HG02973 (cell line): ENCODE results near the gene ELMO1.
"Not testable (repeated sequence)": the region's sequence is repeated elsewhere in the genome, so short reads cannot be mapped to it uniquely, and the experiment has no call there.

Experiments
- ATAC-seq: cut with Tn5 transposase; IDR thresholded peaks from one replicate; pipeline ENCODE4 v1.9.1; 2021; ENCODE audit warnings: moderate library complexity; ENCODE audit not compliant: unreplicated experiment

Gene ELMO1

DNA sequence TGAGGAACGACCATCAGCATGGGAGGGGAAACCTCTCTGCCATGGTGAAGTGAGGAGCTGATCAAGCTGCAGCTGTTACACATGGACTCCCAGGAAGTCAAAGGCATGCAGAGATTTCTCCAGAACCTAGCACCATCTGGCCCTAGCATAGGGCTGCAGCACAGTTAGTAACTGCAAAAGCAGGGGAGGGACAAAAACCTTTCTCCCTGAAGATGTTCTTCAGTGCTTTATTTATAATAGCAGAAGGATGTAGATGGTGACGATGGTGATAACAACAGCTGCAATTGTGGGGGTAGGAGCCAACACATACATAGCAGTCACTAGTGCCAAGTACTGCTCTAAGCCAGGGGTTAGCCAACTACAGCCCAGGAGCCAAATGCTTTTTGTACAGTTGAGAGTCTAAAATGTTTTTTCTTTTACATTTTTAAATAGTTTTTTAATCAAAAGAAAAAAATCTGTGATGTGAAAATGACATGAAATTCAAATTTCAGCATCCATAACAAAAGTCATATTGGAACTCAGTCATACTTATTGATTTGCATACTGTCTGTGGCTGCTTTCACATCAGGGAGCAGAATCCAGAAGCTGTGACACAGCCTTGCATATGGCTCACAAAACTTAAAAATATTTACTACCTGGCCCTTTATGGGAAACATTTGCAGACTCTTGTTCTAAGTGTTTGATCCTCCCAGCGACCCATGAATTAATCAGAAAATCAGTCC is 299.5 kb downstream of the ELMO1 start:
- peak; percentile 66 for ATAC-seq

DNA sequence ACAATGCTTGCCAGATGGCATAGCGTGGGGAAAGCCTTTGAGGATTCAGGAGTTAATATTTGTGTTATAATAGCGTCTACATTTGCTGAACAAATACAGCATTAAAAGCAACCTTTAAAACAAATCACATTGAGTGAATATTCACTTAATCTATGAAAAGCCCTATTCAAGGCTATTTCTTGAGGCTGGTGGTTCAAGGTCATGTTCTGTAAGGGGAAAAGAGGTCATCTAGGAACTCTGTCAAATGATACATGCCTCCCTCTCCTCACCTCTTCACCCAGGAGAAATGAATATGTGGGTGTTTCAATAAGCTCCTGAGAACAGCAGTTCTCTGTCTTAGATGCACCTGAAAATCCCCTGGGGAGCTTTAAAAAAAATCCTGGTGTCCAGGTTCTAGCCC is 303.0 kb downstream of the ELMO1 start:
- ATAC-seq, result no peak

DNA sequence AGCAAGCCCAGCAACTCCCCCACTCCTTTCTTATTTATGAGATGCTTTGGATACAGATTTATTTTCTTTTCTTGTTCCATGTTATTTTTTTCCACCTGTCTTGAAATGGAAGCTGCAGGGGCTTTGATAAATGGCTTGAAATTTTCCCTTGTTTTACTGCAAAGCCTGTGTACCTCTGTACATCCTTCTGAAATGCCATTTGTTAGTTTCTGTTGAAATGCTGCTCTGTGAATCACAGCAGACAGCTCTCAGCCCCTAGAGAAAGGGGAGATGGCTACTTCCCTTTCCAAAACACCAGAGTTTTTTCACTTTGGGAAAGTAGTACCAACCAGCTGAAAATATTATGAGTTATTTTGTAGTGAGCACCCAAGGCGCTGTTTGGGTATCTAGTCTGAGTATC is 304.2 kb downstream of the ELMO1 start:
- no peak for ATAC-seq

DNA sequence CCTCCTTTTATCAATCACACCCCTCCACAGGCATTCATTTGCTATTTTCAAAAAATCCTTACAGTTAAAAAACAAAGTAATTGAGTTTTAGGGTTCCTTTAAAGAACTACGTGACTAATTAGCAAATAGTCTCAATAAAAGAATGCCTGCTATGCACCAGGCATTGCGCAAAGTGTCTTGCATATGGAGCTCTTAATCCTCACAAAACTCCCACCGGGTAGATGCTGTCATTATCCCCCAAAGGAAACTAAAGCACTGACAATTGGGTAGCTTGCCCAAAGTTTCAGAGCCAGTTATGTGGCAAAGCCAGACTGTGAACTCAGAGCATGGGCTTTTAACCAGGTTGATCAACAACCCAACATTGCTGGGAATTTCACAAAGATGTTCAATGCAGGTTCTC is 305.7 kb downstream of the ELMO1 start:
- no peak for ATAC-seq

DNA sequence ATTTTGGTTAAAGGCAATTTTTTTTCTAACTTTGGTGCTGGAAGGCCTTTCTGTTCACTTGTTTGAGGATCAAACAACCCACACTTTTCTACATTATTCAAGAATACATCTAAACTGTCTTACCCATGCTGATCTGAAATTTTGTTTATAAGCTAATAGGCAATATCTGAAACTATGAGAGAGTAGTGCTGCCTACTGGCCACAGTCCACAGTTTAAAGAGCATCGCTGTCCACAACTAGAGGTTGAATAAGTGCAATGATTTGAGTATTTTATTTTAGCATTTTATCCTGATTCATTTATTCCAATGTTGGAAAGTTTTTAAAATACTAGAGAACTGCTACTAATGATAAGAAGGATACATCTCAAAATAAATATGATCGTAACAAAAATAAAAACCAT is 306.9 kb downstream of the ELMO1 start:
- ATAC-seq, result no peak

DNA sequence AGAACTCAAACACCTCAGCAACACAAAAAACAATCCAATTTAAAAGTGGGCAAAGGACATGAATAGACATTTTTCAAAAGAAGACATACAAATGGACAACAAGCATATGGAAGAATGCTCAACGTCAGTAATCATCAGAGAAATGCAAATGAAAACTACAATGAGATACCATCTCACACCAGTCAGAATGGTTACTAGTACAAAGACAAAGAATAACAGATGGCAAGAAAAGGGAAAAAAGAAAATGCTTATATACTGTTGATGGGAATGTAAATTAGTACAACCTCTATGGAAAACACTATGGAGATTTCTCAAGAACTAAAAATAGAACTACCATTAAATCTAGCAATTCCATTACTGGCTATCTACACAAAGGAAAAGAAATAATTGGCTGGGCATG is 314.8 kb downstream of the ELMO1 start:
- ATAC-seq, result not testable (repeated sequence)

DNA sequence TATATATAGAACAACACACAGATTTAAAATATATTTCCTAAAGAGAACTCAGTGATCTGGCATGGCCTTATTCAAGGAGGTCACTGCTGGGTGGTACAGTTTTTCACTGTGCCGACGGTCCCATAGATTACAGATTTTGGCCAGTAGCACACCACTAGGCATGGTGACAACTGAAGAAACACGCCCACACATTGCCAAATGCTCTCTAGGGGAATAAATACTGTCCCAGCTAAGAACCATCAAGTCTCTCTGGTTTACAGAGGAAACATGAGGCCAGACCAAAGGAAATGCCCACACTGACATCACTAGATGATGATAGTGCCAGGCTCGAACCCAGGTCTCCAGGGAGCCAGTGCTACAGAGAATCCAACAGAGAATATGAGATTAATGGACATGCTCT is 316.8 kb downstream of the ELMO1 start:
- ATAC-seq, result no peak

DNA sequence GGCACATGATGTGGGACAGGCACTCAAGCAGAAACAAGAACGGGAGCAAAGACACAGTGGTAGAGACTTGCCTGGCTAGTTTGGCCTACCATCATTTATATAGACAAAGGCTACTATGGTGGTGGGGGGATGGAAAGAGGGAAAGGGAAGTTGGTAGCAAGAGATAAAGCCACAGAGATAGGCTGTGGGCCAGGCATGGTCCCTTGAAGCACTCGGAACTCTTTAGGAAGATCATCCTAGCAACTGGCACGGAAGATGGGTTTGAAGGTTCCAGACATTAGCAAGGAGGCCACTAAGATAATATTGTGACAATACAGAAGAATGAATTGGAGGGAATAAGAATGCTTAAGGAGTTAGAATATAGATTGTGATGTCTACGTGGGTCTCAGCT is 319.6 kb downstream of the ELMO1 start:
- ATAC-seq, result no peak

DNA sequence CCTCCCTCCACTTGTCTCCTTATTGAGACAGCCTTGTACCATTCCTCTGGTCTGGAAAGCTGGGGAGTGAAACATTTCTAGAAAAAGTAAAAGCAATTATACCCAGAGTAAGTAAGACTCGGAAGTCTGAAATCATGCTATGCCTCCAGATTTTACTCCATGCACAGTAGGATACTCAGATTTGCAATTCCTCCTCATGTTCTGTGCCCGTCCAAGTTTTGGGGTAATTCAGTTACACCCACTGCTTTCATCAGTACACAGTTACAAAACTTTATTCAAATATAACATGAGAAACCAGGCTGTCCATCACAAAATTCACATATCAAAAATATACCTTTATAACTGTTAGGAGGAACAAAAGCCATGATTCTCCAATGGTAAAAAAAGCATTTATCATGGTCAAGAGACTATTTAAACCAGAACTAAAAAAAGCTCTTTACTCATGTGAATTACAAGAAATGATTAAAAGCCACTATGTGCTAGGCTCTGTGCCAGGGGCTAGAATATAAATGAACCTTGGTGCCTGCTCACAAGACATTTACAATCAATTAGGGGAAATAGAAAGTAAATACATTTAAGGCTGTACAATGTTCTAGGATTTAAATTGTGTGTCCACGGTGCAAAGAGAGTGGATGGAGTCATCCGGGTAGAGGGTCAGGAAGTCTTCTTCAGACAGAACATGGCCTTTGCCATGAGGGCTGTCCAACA is 320.2 kb downstream of the ELMO1 start:
- ATAC-seq, result no peak

DNA sequence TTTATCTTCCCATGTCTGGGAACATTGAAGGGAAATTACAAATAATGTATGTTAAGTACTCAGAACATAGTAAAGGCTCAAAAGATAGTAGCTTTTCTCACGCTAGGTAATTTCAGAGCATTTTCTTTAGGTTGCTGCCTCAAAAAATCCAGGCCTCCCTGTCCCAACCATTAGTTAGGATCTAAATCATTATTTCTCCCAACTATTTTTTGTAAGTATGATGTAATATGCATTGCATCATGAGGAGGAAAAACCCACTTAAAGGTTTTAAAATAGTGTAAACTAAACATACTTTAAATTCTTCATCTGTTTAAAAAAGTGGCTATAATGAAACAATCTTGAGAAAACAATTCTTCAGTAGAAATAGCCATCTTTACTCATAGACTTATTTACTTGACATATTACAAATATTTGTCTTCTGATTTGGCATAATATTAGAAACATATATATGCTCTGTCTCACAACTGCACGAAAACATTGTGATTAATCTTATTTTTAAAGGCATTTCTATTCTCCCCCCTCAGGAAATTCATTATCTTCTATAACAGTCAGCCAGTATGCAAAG is 329.3 kb downstream of the ELMO1 start:
- no peak for ATAC-seq

DNA sequence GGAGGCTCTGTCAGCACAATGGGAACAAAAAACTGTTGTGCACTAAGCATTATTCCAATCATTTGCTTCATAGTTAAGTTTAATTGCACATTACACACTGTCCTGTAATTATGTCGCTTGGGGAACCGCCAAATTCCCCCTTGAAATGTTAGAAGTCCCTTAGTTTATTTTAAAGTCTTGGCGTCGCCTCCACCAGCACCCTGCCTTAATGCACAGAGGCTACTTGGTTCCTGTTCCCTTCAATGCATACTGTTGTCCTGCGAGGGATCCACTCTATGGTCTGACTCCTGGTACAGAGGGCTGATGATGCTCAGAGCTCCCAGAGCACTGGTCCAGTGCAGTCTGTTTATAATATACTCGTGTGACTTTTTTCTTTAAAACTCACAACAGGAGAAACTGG is 330.7 kb downstream of the ELMO1 start:
- ATAC-seq, result no peak

DNA sequence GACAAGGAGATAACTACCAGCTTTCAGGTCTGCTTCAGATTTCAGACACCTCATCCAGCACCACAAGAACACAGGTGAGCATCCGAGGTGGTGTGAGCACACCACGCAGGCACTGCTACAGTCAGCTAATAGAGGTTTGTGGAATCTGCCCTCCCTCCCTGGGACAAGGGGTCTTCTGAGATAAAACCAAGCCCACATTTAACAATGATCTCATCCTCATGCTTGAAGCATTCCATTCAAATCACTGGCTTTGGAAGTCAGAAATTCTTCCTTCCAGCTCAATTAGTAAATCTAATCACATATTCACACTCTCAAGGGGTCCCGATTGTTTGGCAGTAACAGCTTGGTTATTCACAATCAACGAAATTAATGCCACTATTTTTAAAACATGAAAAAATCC is 331.4 kb downstream of the ELMO1 start:
- ATAC-seq, result no peak

DNA sequence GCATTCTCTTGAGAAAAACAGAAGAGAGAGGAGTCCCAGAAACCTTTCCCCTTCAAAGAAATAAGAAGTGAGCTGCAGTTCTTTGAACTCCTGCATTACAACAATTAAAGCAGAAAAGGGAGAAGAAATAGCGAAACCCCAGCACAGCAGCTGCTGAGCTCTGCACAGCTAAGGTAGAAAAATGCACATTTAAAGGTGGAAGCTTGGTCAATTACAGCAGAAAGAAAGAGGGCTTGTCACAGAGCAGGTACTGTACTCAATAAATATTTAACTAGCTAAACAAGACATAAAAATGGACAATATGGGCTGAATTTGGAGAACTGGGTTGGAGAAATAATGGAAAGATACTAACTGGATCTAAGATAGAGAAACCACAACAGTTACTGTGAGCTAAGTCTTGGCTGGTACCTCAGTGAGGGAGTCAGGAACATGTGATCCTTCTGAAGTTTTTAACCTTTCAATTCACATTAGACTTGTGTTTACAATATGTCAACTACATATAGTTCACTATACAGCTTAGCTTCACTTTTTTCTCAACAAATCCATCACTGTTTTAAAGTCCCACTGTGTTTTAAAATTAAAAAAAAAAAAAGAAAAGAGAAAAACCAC is 332.5 kb downstream of the ELMO1 start:
- ATAC-seq, result no peak

DNA sequence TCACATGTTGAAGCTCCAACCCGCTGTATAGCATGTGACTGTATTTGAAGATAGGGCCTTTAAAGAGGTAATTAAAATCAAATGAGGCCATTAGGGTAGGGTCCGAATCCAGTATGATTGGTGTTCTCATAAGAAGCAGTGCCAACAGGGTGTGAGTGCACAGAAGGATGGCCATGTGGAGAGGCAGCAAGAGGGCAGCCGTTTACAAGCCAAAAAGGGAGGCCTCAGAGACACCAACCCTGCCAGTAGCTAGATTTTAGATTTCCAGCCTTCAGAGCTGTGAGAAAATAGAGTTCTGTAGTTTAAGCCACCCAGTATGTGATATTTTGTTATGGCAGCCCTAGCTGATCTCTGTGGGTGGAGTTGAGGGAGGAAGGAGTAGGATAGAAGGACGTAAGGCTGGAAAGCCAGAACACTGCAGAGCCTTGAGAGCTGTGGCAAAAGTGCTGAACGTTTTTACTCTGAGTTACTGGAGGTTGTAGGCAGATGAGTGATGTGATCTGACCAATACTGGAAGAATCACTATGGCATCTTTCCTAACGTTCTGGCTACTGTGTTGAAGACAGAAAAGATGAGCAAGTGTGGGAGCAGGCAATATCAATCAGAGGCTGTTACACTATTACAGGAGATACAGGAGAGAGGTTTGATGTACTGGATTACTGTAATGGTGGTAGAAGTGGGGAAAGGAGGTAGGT is 334.9 kb downstream of the ELMO1 start:
- no peak for ATAC-seq

DNA sequence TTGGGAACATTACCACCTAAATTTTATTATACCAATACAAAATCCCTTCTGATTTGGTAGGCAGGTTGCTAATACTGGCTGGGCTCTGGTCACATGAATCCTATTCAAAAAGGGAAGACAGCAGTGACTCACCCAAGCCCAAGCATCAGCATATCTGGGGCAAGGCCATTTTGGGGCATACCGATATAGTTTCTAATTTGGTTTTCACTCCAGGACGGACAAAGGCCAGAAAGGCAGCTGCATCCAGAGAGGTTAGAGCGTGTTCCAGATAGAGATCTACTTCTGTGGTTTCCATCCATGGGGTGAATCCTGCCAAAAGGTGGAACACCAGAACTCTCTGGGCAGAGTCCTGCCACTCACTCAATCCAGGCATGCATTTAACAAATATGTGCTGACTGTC is 335.8 kb downstream of the ELMO1 start:
- no peak for ATAC-seq

DNA sequence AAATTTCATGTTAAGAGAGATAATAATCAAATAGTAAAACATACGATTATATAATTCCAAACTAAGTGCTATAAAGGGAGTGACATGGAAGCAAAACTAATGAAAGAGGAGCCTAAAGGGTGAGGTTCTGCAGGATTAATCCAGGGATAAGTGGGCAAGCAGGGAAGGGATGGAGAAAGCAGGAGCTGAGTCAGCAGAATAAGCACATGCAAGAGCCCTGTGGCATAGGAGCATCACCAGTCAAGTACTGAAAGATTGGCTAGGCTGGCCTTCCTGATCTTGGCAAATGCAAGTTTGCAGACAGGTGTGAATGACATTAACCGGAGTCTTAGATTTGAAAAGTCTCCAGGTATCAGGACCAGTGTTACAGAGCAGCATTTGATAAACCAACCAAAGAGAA is 336.4 kb downstream of the ELMO1 start:
- ATAC-seq, result no peak

DNA sequence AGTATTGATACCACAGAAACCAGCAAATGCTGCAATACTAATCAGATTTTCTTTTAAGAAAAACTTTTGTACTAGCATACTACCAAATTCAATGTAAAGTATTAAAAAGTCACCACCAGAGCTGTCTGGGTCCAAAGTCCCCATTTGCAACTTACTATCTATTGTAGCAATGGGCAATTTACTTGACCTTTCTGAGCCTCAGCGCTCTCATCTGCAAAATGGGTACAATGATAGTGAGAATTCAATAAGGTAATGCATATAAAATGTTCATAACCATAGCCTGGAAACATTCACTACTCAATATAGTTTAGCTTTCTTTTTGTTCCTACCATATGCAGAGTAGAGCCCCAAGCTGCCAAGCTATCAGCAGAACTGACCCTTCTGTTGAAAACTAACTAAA is 337.2 kb downstream of the ELMO1 start:
- no peak for ATAC-seq

DNA sequence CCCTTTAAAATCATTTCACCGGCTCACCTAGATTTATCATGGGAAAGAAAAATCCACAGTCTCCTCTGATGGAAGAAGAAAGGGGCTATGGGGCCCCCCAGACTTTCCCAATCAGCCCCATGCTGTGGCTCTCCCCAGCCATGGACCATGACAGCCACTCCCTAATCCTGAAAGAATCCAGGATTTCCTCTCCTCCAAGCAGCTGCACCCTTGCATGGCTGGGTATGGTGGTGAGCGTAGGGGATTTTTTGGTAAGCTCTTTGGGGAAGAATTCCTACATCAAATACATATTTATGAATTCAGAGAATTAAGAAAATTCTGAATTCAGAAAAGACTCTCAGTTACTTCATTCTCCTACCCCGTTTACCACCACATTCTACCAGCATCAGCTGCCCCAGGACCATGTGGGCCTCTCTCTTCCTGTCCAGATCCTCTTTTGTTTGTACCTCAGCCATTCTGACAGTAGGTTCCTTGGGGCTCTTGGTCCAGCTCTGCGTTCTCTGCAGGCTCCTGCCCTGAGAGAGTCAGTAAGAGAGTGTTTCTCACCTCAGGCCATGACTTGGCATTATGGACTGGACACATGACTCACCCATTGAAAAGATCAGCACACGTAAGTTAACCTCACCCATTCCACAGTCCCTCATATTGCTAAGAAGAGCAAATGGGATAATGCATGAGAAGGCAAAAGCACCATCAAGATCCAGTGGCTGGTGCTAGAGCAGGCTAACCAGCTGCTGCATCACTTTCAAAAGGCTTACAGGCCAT is 337.8 kb downstream of the ELMO1 start:
- ATAC-seq, result no peak

DNA sequence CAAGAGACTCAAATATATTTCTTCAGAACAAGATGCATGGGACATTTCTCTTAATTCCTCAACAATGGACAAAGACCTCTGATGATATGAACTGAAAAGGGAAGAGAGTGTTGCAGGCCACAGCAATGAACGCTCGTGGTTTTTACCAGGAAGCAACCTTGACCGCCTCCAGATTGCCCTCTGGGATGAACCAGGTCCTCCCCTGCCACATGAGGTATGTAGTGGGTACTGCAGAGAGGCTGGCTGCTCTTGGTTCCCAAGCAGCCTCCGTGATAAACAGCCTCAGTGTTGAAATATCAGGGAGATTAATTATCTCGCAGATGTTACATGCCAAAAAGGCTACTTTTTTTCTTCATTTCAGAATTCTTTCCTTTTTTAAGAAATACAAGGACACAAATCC is 338.8 kb downstream of the ELMO1 start:
- no peak for ATAC-seq

DNA sequence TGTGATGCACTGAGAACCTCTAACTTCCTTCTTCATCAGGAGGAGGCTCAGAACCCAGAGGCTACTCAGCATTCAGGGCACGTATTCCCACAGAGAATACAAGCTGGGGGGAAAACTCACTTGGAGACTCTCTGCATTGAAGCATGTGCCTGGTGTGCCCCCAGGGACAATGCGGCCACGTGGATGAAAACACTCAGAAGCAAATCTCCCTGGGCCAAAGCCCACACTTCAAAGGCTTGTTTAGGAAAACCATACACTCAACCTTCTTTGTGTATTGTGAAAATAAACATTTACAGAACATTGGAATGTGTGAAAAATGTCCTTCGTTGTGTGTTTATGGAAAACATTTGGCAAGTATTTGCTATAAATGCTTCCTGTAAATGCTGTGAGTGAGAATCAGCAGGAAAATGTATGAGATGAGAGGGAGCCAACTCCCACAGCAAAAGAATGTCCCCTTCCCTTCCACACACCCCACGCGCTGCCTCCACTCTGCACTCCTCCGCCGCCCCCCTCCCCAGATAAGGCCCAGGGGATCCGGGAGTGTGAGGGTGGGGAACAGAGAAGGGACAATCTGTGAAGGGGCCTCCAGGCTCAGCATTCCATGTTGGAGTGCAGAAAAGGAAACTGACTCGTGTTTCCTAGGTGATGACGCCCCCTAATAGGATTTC is 339.5 kb downstream of the ELMO1 start:
- ATAC-seq, result no peak
